ENCODE measurements around the gene PNPLA3. TPM values are rescaled to one million over a fixed set of nuclear protein-coding genes. Genes with fewer than 3 reads are reported as not detected.

Gene PNPLA3
- total RNA-seq, 1 experiment from 2014 or later: 0.36 TPM

DNA sequence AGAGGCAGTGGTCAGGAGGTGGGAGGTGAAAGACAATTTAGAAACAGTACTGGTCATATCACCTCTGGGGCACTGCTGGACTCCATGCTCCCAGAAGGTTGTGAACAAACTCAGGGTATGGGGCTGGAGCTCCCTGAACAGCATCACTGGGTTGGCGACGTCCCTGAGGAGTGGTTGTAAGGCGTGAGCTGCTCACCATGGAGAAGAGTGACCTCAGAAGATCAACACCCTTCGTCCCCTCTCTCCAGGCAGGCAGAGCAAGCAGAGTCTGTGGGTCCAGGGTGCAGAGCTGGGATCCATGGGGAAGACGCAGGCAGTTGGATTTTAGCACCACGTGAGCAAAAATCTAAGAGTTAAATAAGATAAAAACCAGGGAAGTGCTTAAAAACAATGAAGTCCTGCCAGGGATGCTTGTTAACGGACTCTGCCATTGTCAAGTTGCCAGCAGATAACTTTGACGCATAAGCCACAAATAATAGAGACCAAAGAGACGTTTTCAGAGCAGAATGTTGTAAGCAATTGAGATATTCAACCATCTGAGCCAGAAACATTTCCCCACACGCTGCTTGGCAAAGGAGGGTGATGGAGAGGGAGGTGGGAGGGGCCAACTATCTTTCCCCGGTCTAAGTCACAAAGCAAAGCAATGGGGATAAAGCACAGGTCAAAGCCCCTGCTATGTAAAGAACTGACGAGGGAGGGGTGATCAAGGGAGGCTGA lies 45.4 kb upstream of the PNPLA3 start:
- no peaks in the 10 kb centered on the region for H3K9me2 ChIP-seq (replicated peaks; ENCODE audit: low read length)
- no peaks in the 10 kb centered on the region for H4K20me1 ChIP-seq (ENCODE audit: low read length)
- DNase-seq (no peak), ATAC-seq (no peak)
- no peaks in the 10 kb centered on the region for H3K79me2 ChIP-seq (ENCODE audit: low read length)
- no peak overlapping the region for H3K4me2 ChIP-seq (ENCODE audit: low read length)
- H3F3A ChIP-seq (ENCODE audit: low read length, unreplicated experiment): no peaks in the 10 kb centered on the region
- H3K4me1 ChIP-seq (ENCODE audit: insufficient read depth, low read length): no peaks in the 10 kb centered on the region
- TF ChIP-seq EZH2phosphoT487 (IDR thresholded peaks at IDR 0.05; ENCODE audit: borderline replicate concordance, low read length): no peak
- no peak overlapping the region for H3K27ac ChIP-seq (ENCODE audit: low read length)
- CTCF ChIA-PET: no interaction called here
- H3K9me3 ChIP-seq (ENCODE audit: low read length): no peaks in the 10 kb centered on the region
- peaks cover 10% of the 10 kb centered on the region for H3K27me3 ChIP-seq (ENCODE audit: low read length)
- no peak overlapping the region for H3K4me3 ChIP-seq (ENCODE audit: low read length)
- H2AFZ ChIP-seq (ENCODE audit: low read length): no peak overlapping the region
- intact Hi-C loops (cut with micrococcal nuclease): no loop called here
- no peaks in the 10 kb centered on the region for H3K36me3 ChIP-seq (ENCODE audit: low read depth, low read length)
- no peak overlapping the region for H3K9ac ChIP-seq (ENCODE audit: low read length)
- POLR2A ChIA-PET (ENCODE audit: unreplicated experiment): no interaction called here
- no TSS peak for BruUV-seq (replicated peaks)

DNA sequence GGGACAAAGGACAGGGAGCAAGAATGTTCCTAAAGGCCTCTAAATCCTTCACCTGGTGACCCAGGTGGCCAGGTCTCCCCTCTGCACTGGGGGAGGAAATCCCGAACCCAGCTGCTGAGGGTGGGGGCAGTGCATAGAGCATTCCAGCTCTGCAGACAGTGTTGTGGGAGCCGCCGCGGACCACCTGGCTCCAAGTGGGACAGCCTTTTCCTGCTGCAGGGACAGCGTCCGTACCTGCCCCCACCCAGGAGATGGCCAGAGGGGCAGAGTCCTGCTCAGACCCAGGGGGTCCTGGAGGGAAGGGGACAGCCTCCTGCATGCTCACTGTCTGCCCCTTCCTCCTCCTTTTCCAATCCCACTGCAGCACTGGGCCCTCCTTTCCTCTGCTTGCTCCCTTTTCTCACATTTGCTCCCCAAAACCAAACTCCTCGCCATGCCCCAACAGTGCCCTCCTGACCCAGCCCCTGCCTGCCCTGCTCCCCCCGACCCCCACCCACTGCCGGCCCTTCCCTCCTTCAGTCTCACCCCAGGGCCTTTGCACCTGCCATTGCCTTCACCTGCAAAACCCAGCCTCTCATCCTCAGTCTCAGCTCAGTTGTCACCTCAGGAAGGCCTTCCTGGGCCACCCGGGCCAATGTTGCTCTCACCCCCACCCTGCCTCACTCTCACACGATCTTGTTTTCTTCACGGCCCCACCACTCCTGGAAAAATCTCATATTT lies 44.6 kb upstream of the PNPLA3 start:
- ATAC-seq (no peak), DNase-seq (no peak)
- Histone ChIP-seq H3K79me2 (ENCODE audit: low read length) (no peaks in the 10 kb centered on the region), H4K20me1 (ENCODE audit: low read length) (no peaks in the 10 kb centered on the region), H3K27ac (ENCODE audit: low read length) (no peak overlapping the region), H2AFZ (ENCODE audit: low read length) (no peak overlapping the region), H3K36me3 (ENCODE audit: low read depth, low read length) (no peaks in the 10 kb centered on the region), H3K27me3 (ENCODE audit: low read length) (peaks cover 10% of the 10 kb centered on the region), H3K9ac (ENCODE audit: low read length) (no peak overlapping the region), H3F3A (ENCODE audit: low read length, unreplicated experiment) (no peaks in the 10 kb centered on the region), H3K4me1 (ENCODE audit: insufficient read depth, low read length) (no peaks in the 10 kb centered on the region), H3K4me2 (ENCODE audit: low read length) (no peak overlapping the region), H3K9me3 (ENCODE audit: low read length) (no peaks in the 10 kb centered on the region), H3K4me3 (ENCODE audit: low read length) (no peak overlapping the region), H3K9me2 (replicated peaks; ENCODE audit: low read length) (no peaks in the 10 kb centered on the region)
- ChIA-PET POLR2A (ENCODE audit: unreplicated experiment) (no interaction called here), CTCF (no interaction called here)
- BruUV-seq (replicated peaks): no TSS peak
- TF ChIP-seq EZH2phosphoT487 (IDR thresholded peaks at IDR 0.05; ENCODE audit: borderline replicate concordance, low read length): no peak
- no peak for TF ChIP-seq EZH2 (IDR thresholded peaks at IDR 0.05; ENCODE audit: low read length, unreplicated experiment)
- TF ChIP-seq, protein P1, sequence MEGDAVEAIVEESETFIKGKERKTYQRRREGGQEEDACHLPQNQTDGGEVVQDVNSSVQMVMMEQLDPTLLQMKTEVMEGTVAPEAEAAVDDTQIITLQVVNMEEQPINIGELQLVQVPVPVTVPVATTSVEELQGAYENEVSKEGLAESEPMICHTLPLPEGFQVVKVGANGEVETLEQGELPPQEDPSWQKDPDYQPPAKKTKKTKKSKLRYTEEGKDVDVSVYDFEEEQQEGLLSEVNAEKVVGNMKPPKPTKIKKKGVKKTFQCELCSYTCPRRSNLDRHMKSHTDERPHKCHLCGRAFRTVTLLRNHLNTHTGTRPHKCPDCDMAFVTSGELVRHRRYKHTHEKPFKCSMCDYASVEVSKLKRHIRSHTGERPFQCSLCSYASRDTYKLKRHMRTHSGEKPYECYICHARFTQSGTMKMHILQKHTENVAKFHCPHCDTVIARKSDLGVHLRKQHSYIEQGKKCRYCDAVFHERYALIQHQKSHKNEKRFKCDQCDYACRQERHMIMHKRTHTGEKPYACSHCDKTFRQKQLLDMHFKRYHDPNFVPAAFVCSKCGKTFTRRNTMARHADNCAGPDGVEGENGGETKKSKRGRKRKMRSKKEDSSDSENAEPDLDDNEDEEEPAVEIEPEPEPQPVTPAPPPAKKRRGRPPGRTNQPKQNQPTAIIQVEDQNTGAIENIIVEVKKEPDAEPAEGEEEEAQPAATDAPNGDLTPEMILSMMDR (conservative IDR thresholded peaks at IDR 0.05; ENCODE audit: low read depth, low read length): no peak
- intact Hi-C loops (cut with micrococcal nuclease): no loop called here

DNA sequence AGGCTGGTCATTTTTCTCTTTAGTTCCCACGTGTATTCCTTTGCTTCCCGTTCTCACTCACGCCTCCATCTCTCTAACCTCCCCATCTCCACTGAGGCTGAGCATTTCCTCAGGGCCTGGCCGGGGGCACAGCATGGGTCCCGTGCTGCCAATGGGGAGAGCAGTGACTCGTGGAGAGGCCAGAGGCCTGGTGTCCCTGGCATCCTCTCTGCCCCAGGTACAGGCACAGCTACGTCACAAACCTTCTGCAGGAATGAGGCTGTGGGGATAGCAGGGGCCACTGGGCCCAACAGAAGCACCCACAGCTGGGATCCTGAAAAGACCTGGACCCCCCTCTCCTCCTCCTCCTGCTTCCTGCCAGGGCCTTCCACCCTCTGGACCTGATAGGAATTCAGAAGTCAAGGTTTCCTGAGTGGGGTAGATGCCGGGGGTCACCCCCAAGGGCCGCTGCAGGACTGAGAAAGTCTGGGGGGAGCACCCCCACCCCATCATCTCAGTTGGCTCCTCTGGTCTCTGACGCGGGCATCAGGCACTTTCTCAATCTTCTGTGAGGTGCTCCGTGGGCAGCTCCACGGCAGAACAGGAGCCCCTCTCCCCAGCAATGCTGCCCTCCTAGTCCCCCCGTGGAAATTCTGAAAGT lies 43.6 kb upstream of the PNPLA3 start:
- H3K79me2 ChIP-seq (ENCODE audit: low read length): no peaks in the 10 kb centered on the region
- POLR2A ChIA-PET (ENCODE audit: unreplicated experiment): no interaction called here
- H3K4me3 ChIP-seq (ENCODE audit: low read length): no peak overlapping the region
- H2AFZ ChIP-seq (ENCODE audit: low read length): no peak overlapping the region
- DNase-seq (no peak), ATAC-seq (no peak)
- CTCF ChIA-PET: no interaction called here
- H3K27ac ChIP-seq (ENCODE audit: low read length): no peak overlapping the region
- H3K9me2 ChIP-seq (replicated peaks; ENCODE audit: low read length): no peaks in the 10 kb centered on the region
- peaks cover 10% of the 10 kb centered on the region for H3K27me3 ChIP-seq (ENCODE audit: low read length)
- no peak for TF ChIP-seq EZH2phosphoT487 (IDR thresholded peaks at IDR 0.05; ENCODE audit: borderline replicate concordance, low read length)
- TF ChIP-seq EZH2 (IDR thresholded peaks at IDR 0.05; ENCODE audit: low read length, unreplicated experiment): no peak
- TF ChIP-seq, protein P1 (conservative IDR thresholded peaks at IDR 0.05; ENCODE audit: low read depth, low read length): no peak
- BruUV-seq (replicated peaks): no TSS peak
- no peaks in the 10 kb centered on the region for H3K36me3 ChIP-seq (ENCODE audit: low read depth, low read length)
- H4K20me1 ChIP-seq (ENCODE audit: low read length): no peaks in the 10 kb centered on the region
- no peak overlapping the region for H3K9ac ChIP-seq (ENCODE audit: low read length)
- H3K4me1 ChIP-seq (ENCODE audit: insufficient read depth, low read length): no peaks in the 10 kb centered on the region
- no peaks in the 10 kb centered on the region for H3F3A ChIP-seq (ENCODE audit: low read length, unreplicated experiment)
- intact Hi-C loops (cut with micrococcal nuclease): no loop called here
- no peaks in the 10 kb centered on the region for H3K9me3 ChIP-seq (ENCODE audit: low read length)
- H3K4me2 ChIP-seq (ENCODE audit: low read length): no peak overlapping the region
